ENCODE measurements around the gene PDE4D.

Gene PDE4D

DNA sequence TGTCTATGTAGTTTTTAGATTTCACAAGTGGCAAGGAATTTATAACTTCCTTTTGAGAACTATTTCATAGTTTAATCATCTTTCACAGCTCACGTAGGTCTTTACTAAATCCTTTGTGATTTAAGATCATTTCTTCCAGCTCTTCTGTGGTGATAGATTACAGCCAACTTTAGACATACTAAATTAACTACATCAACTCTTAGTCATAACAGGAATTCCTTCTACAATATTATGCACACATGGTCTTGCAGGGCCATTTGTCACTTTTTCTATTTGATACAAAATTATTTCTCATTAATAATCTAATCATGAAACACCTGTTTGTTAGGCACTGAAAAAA, 208.4 kb downstream of the PDE4D start:
- DNase-seq (ENCODE audit: low read depth, low spot score) = no peak
- H3K4me3 ChIP-seq (ENCODE audit: low read depth, low read length) = no peak overlapping the region
- TF ChIP-seq, protein P1, sequence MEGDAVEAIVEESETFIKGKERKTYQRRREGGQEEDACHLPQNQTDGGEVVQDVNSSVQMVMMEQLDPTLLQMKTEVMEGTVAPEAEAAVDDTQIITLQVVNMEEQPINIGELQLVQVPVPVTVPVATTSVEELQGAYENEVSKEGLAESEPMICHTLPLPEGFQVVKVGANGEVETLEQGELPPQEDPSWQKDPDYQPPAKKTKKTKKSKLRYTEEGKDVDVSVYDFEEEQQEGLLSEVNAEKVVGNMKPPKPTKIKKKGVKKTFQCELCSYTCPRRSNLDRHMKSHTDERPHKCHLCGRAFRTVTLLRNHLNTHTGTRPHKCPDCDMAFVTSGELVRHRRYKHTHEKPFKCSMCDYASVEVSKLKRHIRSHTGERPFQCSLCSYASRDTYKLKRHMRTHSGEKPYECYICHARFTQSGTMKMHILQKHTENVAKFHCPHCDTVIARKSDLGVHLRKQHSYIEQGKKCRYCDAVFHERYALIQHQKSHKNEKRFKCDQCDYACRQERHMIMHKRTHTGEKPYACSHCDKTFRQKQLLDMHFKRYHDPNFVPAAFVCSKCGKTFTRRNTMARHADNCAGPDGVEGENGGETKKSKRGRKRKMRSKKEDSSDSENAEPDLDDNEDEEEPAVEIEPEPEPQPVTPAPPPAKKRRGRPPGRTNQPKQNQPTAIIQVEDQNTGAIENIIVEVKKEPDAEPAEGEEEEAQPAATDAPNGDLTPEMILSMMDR (IDR thresholded peaks at IDR 0.05; ENCODE audit: low read depth, low read length) = no peak
- in situ Hi-C loops (cut with HindIII; ENCODE audit: low sequenced_read_pairs) = no loop called here

DNA sequence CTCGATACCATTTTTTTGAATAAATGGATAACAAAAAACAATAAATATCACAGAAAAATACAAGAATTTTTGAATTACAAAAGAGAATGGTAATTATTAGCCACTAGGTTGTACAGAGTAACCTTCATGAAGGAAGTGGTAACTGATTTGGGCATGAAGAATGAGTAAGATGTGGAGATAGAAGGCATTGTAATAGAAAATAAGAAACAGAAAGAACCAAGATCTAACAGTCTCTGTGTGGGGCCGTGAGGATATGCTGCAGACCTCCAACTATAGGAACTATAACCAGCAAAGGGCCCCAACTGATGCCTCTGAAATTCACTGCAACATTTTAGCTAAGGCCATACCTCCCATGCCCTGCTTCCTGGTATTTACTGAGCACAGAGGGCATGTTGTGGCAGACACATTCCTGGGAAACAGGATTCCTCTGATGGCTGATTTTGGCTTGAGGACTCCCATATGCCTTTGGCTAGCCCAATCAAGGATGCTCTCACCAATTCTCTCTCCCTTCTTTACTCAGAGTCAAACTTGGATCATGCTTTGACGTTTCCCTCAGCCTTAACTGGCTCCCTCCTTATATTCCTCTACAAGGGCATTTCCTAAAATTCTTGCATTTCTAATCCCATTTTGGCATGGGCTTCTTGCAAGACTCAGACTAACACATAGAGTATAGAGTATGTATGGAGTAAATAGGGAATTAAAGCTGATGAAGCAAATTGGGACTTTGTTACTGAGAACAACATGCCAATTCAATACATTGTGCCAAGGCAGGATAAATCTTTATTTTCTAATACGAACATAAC, 208.9 kb downstream of the PDE4D start:
- H3K4me3 ChIP-seq (ENCODE audit: low read depth, low read length) = no peak overlapping the region
- TF ChIP-seq, protein P1 (IDR thresholded peaks at IDR 0.05; ENCODE audit: low read depth, low read length) = no peak
- DNase-seq (ENCODE audit: low read depth, low spot score) = no peak
- in situ Hi-C loops (cut with HindIII; ENCODE audit: low sequenced_read_pairs) = no loop called here

DNA sequence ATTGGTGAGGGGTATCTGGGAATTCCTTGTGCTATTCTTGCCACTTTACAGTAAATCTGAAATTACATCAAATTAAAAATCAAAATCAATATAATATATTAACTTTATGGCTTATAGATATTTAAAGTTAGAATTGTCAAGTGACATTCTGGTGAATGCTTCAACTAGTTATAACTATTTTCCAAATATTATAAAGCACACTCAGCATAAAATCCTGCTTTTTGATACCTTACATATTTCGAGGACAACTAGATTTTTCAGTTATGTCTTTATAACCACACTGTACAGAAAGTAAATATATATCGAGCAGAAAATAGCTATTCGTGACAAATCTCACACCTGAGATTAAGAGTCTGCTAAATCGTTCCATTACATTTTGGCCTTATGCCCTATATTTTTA, 210.2 kb downstream of the PDE4D start:
- TF ChIP-seq, protein P1 (IDR thresholded peaks at IDR 0.05; ENCODE audit: low read depth, low read length) = no peak
- in situ Hi-C loops (cut with HindIII; ENCODE audit: low sequenced_read_pairs) = no loop called here
- no peak for DNase-seq (ENCODE audit: low read depth, low spot score)
- H3K4me3 ChIP-seq (ENCODE audit: low read depth, low read length) = no peak overlapping the region

DNA sequence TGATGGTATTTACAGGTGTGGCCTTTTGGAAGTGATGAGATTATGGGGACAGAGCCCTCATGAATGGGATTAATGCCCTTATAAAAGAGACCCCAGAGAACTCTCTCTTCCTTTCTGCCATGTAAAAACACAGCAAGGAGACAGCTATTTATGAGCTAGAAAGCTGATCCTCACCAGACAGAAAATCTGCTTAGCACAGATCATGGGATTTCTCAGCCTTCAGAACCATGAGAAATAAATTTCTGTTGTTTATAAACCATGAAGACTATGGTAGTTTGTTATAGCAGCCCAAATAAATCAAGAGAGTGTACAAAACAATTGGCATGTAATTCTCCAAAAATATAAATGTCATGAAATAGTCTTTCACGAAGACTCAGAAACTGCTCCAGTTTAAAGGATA, 211.0 kb downstream of the PDE4D start:
- TF ChIP-seq, protein P1 (IDR thresholded peaks at IDR 0.05; ENCODE audit: low read depth, low read length) = no peak
- no peak for DNase-seq (ENCODE audit: low read depth, low spot score)
- no peak overlapping the region for H3K4me3 ChIP-seq (ENCODE audit: low read depth, low read length)
- in situ Hi-C loops (cut with HindIII; ENCODE audit: low sequenced_read_pairs) = no loop called here

DNA sequence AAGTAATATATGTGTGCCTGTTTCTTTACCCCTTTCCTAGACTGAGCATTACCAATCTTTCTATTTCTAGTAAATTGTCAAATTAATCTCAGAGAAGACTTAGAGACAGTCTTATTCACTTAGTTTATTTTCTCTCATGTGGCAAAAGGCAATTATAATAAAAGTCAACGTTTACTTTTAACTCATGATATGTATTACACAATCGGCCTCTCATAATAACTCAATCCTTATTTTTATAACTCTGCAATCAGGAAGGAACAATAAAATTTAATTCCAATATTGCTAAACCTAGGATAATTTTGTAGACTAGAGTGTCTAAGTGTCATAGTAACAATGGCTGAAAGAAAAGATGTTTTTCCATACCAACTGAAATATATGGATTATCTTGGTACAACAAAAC, 214.6 kb downstream of the PDE4D start:
- in situ Hi-C loops (cut with HindIII; ENCODE audit: low sequenced_read_pairs) = no loop called here
- no peak overlapping the region for H3K4me3 ChIP-seq (ENCODE audit: low read depth, low read length)
- no peak for DNase-seq (ENCODE audit: low read depth, low spot score)
- TF ChIP-seq, protein P1 (IDR thresholded peaks at IDR 0.05; ENCODE audit: low read depth, low read length) = no peak

DNA sequence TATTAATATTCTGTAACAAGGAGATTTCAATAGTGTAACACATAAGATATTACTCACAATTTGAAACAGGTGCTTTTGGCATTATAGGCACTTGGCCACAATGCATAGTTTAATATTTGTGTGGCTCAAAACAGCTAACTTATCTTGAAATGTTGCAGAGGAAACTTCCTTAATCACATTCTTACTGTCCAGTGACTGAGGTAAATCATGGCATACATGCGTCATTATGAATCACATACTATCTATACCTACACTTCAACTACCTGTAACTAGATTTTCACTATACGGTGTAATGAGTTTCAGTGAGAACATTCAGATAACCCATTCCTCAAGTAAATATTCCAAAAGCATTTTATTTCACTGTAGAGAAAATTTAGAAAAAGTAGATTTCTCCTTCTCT, 218.8 kb downstream of the PDE4D start:
- in situ Hi-C loops (cut with HindIII; ENCODE audit: low sequenced_read_pairs) = no loop called here
- no peak overlapping the region for H3K4me3 ChIP-seq (ENCODE audit: low read depth, low read length)
- TF ChIP-seq, protein P1 (IDR thresholded peaks at IDR 0.05; ENCODE audit: low read depth, low read length) = no peak
- no peak for DNase-seq (ENCODE audit: low read depth, low spot score)

Data from astrocyte of the spinal cord (primary cell).